MM.1S (cell line): ENCODE measurements around the gene LARGE1.

Source experiments
- DNase-seq: peaks from one replicate; pipeline ENCODE4 v3.0.0-alpha.2; 2015
- H2AFZ ChIP-seq: fragments of 300-600 bp; sonication (generic); 2 replicates; pipeline ENCODE4 v1.6.0; 2016; ENCODE audit warnings: antibody characterized with exemption, low read length
- H3F3A ChIP-seq: fragments of 300-600 bp; sonication (generic); 2 replicates; pipeline ENCODE4 v1.6.1; 2016; ENCODE audit warnings: mild to moderate bottlenecking, antibody characterized with exemption, low read length, moderate library complexity, mixed read lengths; ENCODE audit not compliant: insufficient read depth
- H3K27ac ChIP-seq: fragments of 300-600 bp; sonication (generic); 2 replicates; pipeline ENCODE4 v1.5.1; 2016; ENCODE audit warnings: mild to moderate bottlenecking, low read length
- H3K27me3 ChIP-seq: fragments of 300-600 bp; sonication (generic); replicated peaks from 2 replicates; pipeline ENCODE4 v1.6.0; 2016; ENCODE audit warnings: low read length; ENCODE audit not compliant: insufficient read depth
- H3K36me3 ChIP-seq: fragments of 300-600 bp; sonication (generic); replicated peaks from 2 replicates; pipeline ENCODE4 v1.6.1; 2016; ENCODE audit warnings: mild to moderate bottlenecking, low read length, mixed read lengths; ENCODE audit not compliant: insufficient read depth
- H3K4me1 ChIP-seq: fragments of 300-600 bp; sonication (generic); 2 replicates; pipeline ENCODE4 v1.6.1; 2016; ENCODE audit warnings: low read length, mixed read lengths
- H3K4me2 ChIP-seq: fragments of 300-600 bp; sonication (generic); 2 replicates; pipeline ENCODE4 v1.6.0; 2016; ENCODE audit warnings: low read depth, low read length
- H3K4me3 ChIP-seq: fragments of 300-600 bp; sonication (generic); 2 replicates; pipeline ENCODE4 v1.5.1; 2016; ENCODE audit warnings: low read length, mixed read lengths
- H3K79me2 ChIP-seq: fragments of 300-600 bp; sonication (generic); 2 replicates; pipeline ENCODE4 v1.6.1; 2016; ENCODE audit warnings: mixed run types, low read length, mixed read lengths
- H3K9ac ChIP-seq: fragments of 300-600 bp; sonication (generic); 2 replicates; pipeline ENCODE4 v1.6.1; 2016; ENCODE audit warnings: low read length, mixed read lengths
- H3K9me2 ChIP-seq: fragments of 300-600 bp; sonication (generic); replicated peaks from 2 replicates; pipeline ENCODE4 v1.6.1; 2016; ENCODE audit warnings: mild to moderate bottlenecking, low read length, mixed read lengths; ENCODE audit not compliant: insufficient read depth
- H3K9me3 ChIP-seq: fragments of 300-600 bp; sonication (generic); replicated peaks from 2 replicates; pipeline ENCODE4 v1.6.1; 2016; ENCODE audit warnings: mild to moderate bottlenecking, low read length, mixed read lengths; ENCODE audit not compliant: insufficient read depth
- H4K20me1 ChIP-seq: fragments of 300-600 bp; sonication (generic); 2 replicates; pipeline ENCODE4 v1.6.1; 2016; ENCODE audit warnings: mild to moderate bottlenecking, low read length, moderate library complexity, mixed read lengths; ENCODE audit not compliant: insufficient read depth
- CTCF ChIP-seq: fragments of 300-600 bp; sonication (generic); IDR thresholded peaks from 2 replicates; pipeline ENCODE4 v1.5.1; 2016; ENCODE audit warnings: antibody characterized with exemption, low read length, mixed read lengths
- EZH2 ChIP-seq: fragments of 300-600 bp; sonication (generic); optimal IDR thresholded peaks from 2 replicates; pipeline ENCODE3; 2017; ENCODE audit warnings: low read depth, mild to moderate bottlenecking, antibody characterized with exemption, low read length, mixed read lengths
- EZH2phosphoT487 ChIP-seq: fragments of 300-600 bp; sonication (generic); IDR thresholded peaks from 2 replicates; pipeline ENCODE4 v1.6.1; 2018; ENCODE audit warnings: antibody characterized with exemption, low read length

Gene LARGE1

GRCh38 chr22:33884829-33885228 lies 35.4 kb downstream of the LARGE1 start:
- Histone ChIP-seq H3K4me3 (no peak overlapping the region), H3K4me1 (no peaks in the 10 kb centered on the region), H3K9ac (no peak overlapping the region), H3F3A (no peaks in the 10 kb centered on the region), H4K20me1 (no peaks in the 10 kb centered on the region; the same call in none of the 2 replicates), H3K9me2 (no peaks in the 10 kb centered on the region), H3K36me3 (no peaks in the 10 kb centered on the region), H3K4me2 (no peak overlapping the region), H3K9me3 (no peaks in the 10 kb centered on the region), H3K27ac (no peak overlapping the region), H3K27me3 (no peaks in the 10 kb centered on the region), H3K79me2 (peaks cover 97% of the 10 kb centered on the region), H2AFZ (no peak overlapping the region)
- TF ChIP-seq CTCF = no peak
- TF ChIP-seq EZH2 = no peak
- no peak for TF ChIP-seq EZH2phosphoT487
- no peak for DNase-seq

- Histone ChIP-seq H4K20me1 (no peaks in the 10 kb centered on the region; the same call in none of the 2 replicates), H2AFZ (no peak overlapping the region), H3K9ac (no peak overlapping the region), H3K27me3 (no peaks in the 10 kb centered on the region), H3K4me3 (no peak overlapping the region), H3K9me3 (no peaks in the 10 kb centered on the region), H3K27ac (no peak overlapping the region), H3F3A (no peaks in the 10 kb centered on the region), H3K79me2 (peaks cover 96% of the 10 kb centered on the region), H3K9me2 (no peaks in the 10 kb centered on the region), H3K4me2 (no peak overlapping the region), H3K4me1 (no peaks in the 10 kb centered on the region), H3K36me3 (no peaks in the 10 kb centered on the region)
- DNase-seq = no peak
- TF ChIP-seq EZH2 (no peak), CTCF (no peak), EZH2phosphoT487 (no peak)
Measured at GRCh38 chr22:33883961-33884808, 36.1 kb downstream of the LARGE1 start.

GRCh38 chr22:33883561-33883960 lies 36.7 kb downstream of the LARGE1 start:
- TF ChIP-seq EZH2 = no peak
- TF ChIP-seq CTCF = no peak
- TF ChIP-seq EZH2phosphoT487 = no peak
- Histone ChIP-seq H2AFZ (no peak overlapping the region), H3K9me3 (no peaks in the 10 kb centered on the region), H3K36me3 (no peaks in the 10 kb centered on the region), H3K4me1 (no peaks in the 10 kb centered on the region), H3K4me3 (no peak overlapping the region), H3K9ac (no peak overlapping the region), H3K27me3 (no peaks in the 10 kb centered on the region), H3K9me2 (no peaks in the 10 kb centered on the region), H3F3A (no peaks in the 10 kb centered on the region), H4K20me1 (no peaks in the 10 kb centered on the region; the same call in 1 of the 2 replicates), H3K27ac (no peak overlapping the region), H3K4me2 (no peak overlapping the region), H3K79me2 (peaks cover 96% of the 10 kb centered on the region)
- DNase-seq = no peak
